ENCODE results near the gene ZSCAN12. TPM values are rescaled to one million over a fixed set of nuclear protein-coding genes. Genes with fewer than 3 reads are reported as not detected.

Gene ZSCAN12
- total and polyA plus RNA-seq, 2 of the 13 experiments (the other 11 are each of a cell fraction or from before 2014, with no cell fraction given) = 2.8 to 8.9 TPM

GRCh38 chr6:28383235-28384142 is 16.1 kb downstream of the ZSCAN12 start (continued):
- TF ChIP-seq ZNF253 (CRISPR knock-in tag; IDR thresholded peaks at IDR 0.05; ENCODE audit: borderline replicate concordance) (peak; percentile 70; the same call in 1 of the 2 replicates), ZNF576 (CRISPR knock-in tag; IDR thresholded peaks at IDR 0.05) (no peak), ARHGAP35 (CRISPR knock-in tag; IDR thresholded peaks at IDR 0.05; ENCODE audit: borderline replicate concordance) (peak; percentile 84; the same call in 1 of the 2 replicates), ELF4 (CRISPR knock-in tag; IDR thresholded peaks at IDR 0.05; ENCODE audit: borderline replicate concordance) (peak; percentile 49; the same call in 1 of the 2 replicates), ZBTB14 (CRISPR knock-in tag; IDR thresholded peaks at IDR 0.05) (no peak), PCBP1 (IDR thresholded peaks at IDR 0.05; ENCODE audit: borderline replicate concordance, low read depth, low read length) (no peak), ZSCAN20 (CRISPR knock-in tag; IDR thresholded peaks at IDR 0.05; ENCODE audit: borderline replicate concordance) (peak; percentile 31; the same call in 1 of the 2 replicates), NAIF1 (CRISPR knock-in tag; IDR thresholded peaks at IDR 0.05; ENCODE audit: borderline replicate concordance) (no peak), CBX2 (IDR thresholded peaks at IDR 0.05; ENCODE audit: low read depth, low read length) (no peak), CBX2 (CRISPR knock-in tag; IDR thresholded peaks at IDR 0.05; ENCODE audit: low read depth) (no peak), ZNF235 (CRISPR knock-in tag; IDR thresholded peaks at IDR 0.05; ENCODE audit: borderline replicate concordance) (no peak), MAFK (conservative IDR thresholded peaks at IDR 0.05 in 1 of 2, IDR thresholded peaks at IDR 0.05 in 1 of 2; ENCODE audit: low read length in 2 of 2) (peak in 1 of 2 experiments; percentile 8; a peak in 1 of 4 replicates), ZSCAN31 (CRISPR knock-in tag; IDR thresholded peaks at IDR 0.05; ENCODE audit: low read depth) (peak; percentile 98; the same call in 1 of the 2 replicates), HCFC1 (IDR thresholded peaks at IDR 0.05; ENCODE audit: low read depth, low read length) (peak; percentile 51), AGO2 (optimal IDR thresholded peaks at IDR 0.05; ENCODE audit: low read depth, low read length) (peak; percentile 85), JDP2 (CRISPR knock-in tag; IDR thresholded peaks at IDR 0.05; ENCODE audit: borderline replicate concordance) (no peak), MTF1 (CRISPR knock-in tag; IDR thresholded peaks at IDR 0.05) (no peak), TEAD3 (CRISPR knock-in tag; optimal IDR thresholded peaks at IDR 0.05; ENCODE audit: borderline replicate concordance) (peak; percentile 71), ZNF773 (CRISPR knock-in tag; IDR thresholded peaks at IDR 0.05; ENCODE audit: borderline replicate concordance) (no peak), ZC3H4 (CRISPR knock-in tag; IDR thresholded peaks at IDR 0.05; ENCODE audit: borderline replicate concordance) (no peak), ZNF282 (IDR thresholded peaks at IDR 0.05; ENCODE audit: partially characterized antibody) (no peak), NFE2 (CRISPR knock-in tag; IDR thresholded peaks at IDR 0.05) (no peak), IRX3 (CRISPR knock-in tag; IDR thresholded peaks at IDR 0.05; ENCODE audit: borderline replicate concordance, low read depth) (peak; percentile 87), ZBTB7B (CRISPR knock-in tag; IDR thresholded peaks at IDR 0.05) (peak; percentile 79), CHD2 (IDR thresholded peaks at IDR 0.05; ENCODE audit: low read depth, low read length) (no peak)
- TF ChIP-seq, protein P1, sequence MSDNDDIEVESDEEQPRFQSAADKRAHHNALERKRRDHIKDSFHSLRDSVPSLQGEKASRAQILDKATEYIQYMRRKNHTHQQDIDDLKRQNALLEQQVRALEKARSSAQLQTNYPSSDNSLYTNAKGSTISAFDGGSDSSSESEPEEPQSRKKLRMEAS (IDR thresholded peaks at IDR 0.05) = peak; percentile 97
- TF ChIP-seq, protein P2, sequence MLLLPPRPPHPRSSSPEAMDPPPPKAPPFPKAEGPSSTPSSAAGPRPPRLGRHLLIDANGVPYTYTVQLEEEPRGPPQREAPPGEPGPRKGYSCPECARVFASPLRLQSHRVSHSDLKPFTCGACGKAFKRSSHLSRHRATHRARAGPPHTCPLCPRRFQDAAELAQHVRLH (CRISPR knock-in tag; IDR thresholded peaks at IDR 0.05; ENCODE audit: borderline replicate concordance, low read depth) = peak; percentile 94; the same call in 1 of the 2 replicates

All from HepG2 (cell line).